Chondrocyte (in vitro differentiated cells): ENCODE data around the gene PLEKHA5. TPM values are rescaled to one million over a fixed set of nuclear protein-coding genes. Genes with fewer than 3 reads are reported as not detected.

Experiments used
- DNase-seq: peaks from one replicate; pipeline ENCODE4 v3.0.0; 2021; ENCODE audit warnings: mixed read lengths, low spot score
- H3K27ac Mint-ChIP-seq: one replicate; pipeline ENCODE4 v1.8.0; 2021; ENCODE audit warnings: mild to moderate bottlenecking, moderate library complexity, mixed read lengths; ENCODE audit not compliant: unreplicated experiment
- H3K27me3 Mint-ChIP-seq: 2 replicates; pipeline ENCODE4 v1.8.0; 2021; ENCODE audit warnings: low read depth, mixed read lengths
- H3K36me3 Mint-ChIP-seq: 2 replicates; pipeline ENCODE4 v1.8.0; 2021; ENCODE audit warnings: low read depth, mixed read lengths
- H3K4me1 Mint-ChIP-seq: 2 replicates; pipeline ENCODE4 v1.8.0; 2021; ENCODE audit warnings: low read depth, mild to moderate bottlenecking, mixed read lengths
- H3K4me3 Mint-ChIP-seq: one replicate; pipeline ENCODE4 v1.8.0; 2021; ENCODE audit warnings: mild to moderate bottlenecking, moderate library complexity, mixed read lengths; ENCODE audit not compliant: unreplicated experiment
- H3K9me3 Mint-ChIP-seq: 2 replicates; pipeline ENCODE4 v1.8.0; 2021; ENCODE audit warnings: low read depth, mixed read lengths
- total RNA-seq: library from RNA; stranded (reverse); gene quantifications from 3 replicates; pipeline ENCODE4 v1.2.1, GENCODE V29; 2021
- TF ChIP-seq, protein P1 (sequence below): fragments of 200-600 bp; sonication (generic); IDR thresholded peaks from 2 replicates; pipeline ENCODE4 v1.5.0; 2021; ENCODE audit warnings: antibody characterized with exemption, mild to moderate bottlenecking, moderate library complexity

Gene PLEKHA5
- total RNA-seq, 1 donor from 2014 or later, result 8.9 TPM

DNA sequence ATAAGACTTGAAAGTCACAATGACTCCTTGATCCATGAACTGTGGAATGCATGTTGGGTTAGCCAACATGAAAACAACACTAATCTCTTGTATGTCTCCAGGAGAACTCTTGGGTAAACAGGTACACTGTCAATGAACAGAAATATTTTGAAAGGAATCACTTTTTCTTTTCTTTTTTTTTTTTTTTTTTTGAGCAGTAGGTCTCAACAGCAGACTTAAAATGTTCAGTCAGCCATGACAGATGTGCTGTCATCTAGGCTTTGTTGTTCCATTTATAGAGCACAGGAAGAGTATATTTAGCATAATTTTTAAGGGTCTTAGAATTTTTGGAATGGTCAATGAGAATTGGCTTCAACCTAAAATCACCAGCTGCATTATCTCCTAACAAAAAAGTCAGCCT, 2.3 kb upstream of the PLEKHA5 start:
- Mint-ChIP-seq H3K4me3 (no peak overlapping the region), H3K9me3 (peaks cover 17% of the 10 kb centered on the region), H3K27ac (no peak overlapping the region), H3K36me3 (peaks cover 6% of the 10 kb centered on the region), H3K27me3 (no peaks in the 10 kb centered on the region), H3K4me1 (peaks cover 14% of the 10 kb centered on the region)
- no peak for DNase-seq
- TF ChIP-seq, protein P1, sequence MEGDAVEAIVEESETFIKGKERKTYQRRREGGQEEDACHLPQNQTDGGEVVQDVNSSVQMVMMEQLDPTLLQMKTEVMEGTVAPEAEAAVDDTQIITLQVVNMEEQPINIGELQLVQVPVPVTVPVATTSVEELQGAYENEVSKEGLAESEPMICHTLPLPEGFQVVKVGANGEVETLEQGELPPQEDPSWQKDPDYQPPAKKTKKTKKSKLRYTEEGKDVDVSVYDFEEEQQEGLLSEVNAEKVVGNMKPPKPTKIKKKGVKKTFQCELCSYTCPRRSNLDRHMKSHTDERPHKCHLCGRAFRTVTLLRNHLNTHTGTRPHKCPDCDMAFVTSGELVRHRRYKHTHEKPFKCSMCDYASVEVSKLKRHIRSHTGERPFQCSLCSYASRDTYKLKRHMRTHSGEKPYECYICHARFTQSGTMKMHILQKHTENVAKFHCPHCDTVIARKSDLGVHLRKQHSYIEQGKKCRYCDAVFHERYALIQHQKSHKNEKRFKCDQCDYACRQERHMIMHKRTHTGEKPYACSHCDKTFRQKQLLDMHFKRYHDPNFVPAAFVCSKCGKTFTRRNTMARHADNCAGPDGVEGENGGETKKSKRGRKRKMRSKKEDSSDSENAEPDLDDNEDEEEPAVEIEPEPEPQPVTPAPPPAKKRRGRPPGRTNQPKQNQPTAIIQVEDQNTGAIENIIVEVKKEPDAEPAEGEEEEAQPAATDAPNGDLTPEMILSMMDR, result no peak

- Mint-ChIP-seq H3K4me3 (peak overlapping the region; percentile 64), H3K4me1 (peaks cover 14% of the 10 kb centered on the region), H3K27me3 (no peaks in the 10 kb centered on the region), H3K36me3 (peaks cover 6% of the 10 kb centered on the region), H3K9me3 (peaks cover 17% of the 10 kb centered on the region), H3K27ac (peak overlapping the region; percentile 46)
- DNase-seq, result no peak
- TF ChIP-seq, protein P1, result no peak
These were observed 1.0 kb upstream of the PLEKHA5 start for GRCh38 chr12:19128485-19128884.

DNA sequence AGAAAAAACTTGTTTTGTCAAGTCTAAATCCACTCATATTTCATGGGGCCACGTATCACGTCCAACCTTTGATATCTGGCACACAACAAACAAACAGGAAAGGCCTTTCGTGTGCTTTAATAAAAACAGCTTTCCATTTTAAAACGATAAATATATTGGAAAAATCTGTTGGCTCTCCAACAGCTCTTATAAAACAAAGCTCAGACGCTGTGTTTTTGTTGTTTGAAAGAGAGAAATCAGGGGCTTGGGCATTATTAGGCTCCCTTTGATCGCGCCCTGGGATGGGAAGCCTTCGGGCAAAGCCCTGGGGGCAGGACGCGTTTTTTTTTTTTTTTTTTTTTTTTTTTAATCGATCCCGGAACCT, 429 bp upstream of the PLEKHA5 start:
- peak overlapping the region; percentile 46 for H3K27ac Mint-ChIP-seq
- peak overlapping the region; percentile 64 for H3K4me3 Mint-ChIP-seq
- TF ChIP-seq, protein P1, result no peak
- H3K4me1 Mint-ChIP-seq, result peaks cover 14% of the 10 kb centered on the region
- no peak for DNase-seq
- H3K36me3 Mint-ChIP-seq, result peaks cover 6% of the 10 kb centered on the region
- H3K9me3 Mint-ChIP-seq, result peaks cover 17% of the 10 kb centered on the region
- no peaks in the 10 kb centered on the region for H3K27me3 Mint-ChIP-seq

DNA sequence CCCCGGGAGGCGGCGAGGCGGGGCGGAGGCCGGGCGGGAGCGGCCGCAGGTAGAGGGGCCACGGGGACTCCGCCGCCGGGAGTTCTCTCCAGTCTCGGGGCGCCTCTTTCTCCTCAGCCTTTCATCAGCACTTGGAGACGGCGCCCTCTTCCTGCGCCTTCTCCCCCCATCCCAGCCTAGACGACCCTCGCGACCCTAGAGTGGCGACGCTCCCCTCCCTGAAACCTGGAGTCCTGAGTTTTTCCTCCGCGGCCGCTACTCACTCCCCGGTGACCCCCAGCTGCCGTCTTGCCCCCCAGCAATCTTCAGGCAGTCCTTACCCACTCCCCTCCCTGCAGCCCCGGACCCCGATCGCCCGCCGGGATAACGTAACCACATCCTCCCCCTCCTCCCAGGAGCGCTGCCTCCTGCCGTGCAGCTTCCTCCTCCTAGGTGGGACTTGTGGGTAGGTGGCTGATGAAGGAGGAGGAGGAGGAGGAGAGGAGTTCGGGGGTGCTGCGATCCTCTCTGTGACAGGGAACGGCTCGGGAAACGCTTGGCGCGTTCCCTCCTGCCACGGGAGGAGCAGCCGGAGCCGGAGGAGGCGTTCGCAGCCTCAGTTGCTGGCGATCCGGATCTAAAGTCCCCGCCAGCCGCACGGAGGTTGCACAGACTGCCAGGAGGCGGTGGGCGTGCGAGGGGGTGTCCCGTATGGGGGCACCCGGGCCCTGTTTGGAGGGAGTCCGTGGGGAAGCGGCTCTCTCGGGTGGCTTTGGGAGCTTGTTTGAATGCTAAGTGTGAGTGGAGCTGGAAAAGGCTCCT, 891 bp downstream of the PLEKHA5 start:
- Mint-ChIP-seq H3K36me3 (peaks cover 6% of the 10 kb centered on the region), H3K4me3 (peak overlapping the region; percentile 91), H3K4me1 (peaks cover 14% of the 10 kb centered on the region), H3K27ac (peak overlapping the region; percentile 84), H3K9me3 (peaks cover 17% of the 10 kb centered on the region), H3K27me3 (no peaks in the 10 kb centered on the region)
- DNase-seq, result no peak
- TF ChIP-seq, protein P1, result no peak

DNA sequence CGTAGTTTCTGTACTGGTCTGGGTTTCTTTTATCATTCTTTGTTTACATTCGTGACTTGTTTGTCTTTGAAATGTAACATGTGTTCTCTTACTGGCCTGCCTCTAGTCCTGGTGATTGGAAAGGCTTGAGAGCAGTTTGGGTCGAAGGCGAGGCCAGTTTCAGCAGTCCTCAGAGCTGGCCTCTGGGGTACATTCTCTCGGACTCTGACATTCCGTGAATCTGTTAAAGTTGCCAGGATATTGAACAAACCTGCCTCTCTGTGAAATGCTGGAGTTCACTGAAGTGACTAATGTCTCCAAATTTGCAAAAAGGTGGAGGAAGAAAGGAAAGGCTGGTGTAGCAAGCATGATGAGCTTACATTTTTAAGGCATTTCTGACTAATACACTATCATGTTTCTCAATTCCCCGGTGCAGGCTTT, 1.5 kb downstream of the PLEKHA5 start:
- H3K27me3 Mint-ChIP-seq, result no peaks in the 10 kb centered on the region
- H3K36me3 Mint-ChIP-seq, result peaks cover 6% of the 10 kb centered on the region
- TF ChIP-seq, protein P1, result no peak
- no peak for DNase-seq
- peak overlapping the region; percentile 78 for H3K27ac Mint-ChIP-seq
- H3K4me3 Mint-ChIP-seq, result peak overlapping the region; percentile 91
- peaks cover 14% of the 10 kb centered on the region for H3K4me1 Mint-ChIP-seq
- H3K9me3 Mint-ChIP-seq, result peaks cover 17% of the 10 kb centered on the region
